Measurements from ENCODE around the gene AKIP1.
A peak's percentile ranks its signal among the peaks of the same experiment; 100 is the strongest.
"Not testable (repeated sequence)": the region's sequence is repeated elsewhere in the genome, so short reads cannot be mapped to it uniquely, and the experiment has no call there.

AKIP1 gene

GRCh38 chr11:8878771-8879170 lies 32.2 kb upstream of the AKIP1 start:
- Histone ChIP-seq H3K4me3 (ENCODE audit: low read depth in 1 of 5, low read length in 5 of 5) (no peak overlapping the region), H3K27me3 (ENCODE audit: control insufficient read depth in 5 of 5, insufficient read depth in 4 of 5, low read length in 5 of 5) (no peaks in the 10 kb centered on the region), H3K9ac (ENCODE audit: low read length in 5 of 5) (no peak overlapping the region), H3K27ac (ENCODE audit: low read depth, low read length) (no peak overlapping the region), H3K36me3 (ENCODE audit: control insufficient read depth in 5 of 5, insufficient read depth in 5 of 5, low read length in 5 of 5) (no peaks in the 10 kb centered on the region), H3K9me3 (ENCODE audit: control insufficient read depth in 5 of 5, low read length in 5 of 5) (no peaks in the 10 kb centered on the region), H3K4me1 (ENCODE audit: control insufficient read depth in 5 of 5, insufficient read depth in 5 of 5, low read length in 5 of 5) (peaks cover 0 to 4% (median 0%) of the 10 kb centered on the region in 5 donors)

- H3K4me3 ChIP-seq (ENCODE audit: low read depth in 1 of 5, low read length in 5 of 5) = not testable (repeated sequence)
Measured at GRCh38 chr11:8881585-8881984, 29.4 kb upstream of the AKIP1 start.

GRCh38 chr11:8886322-8886721 lies 24.7 kb upstream of the AKIP1 start:
- no peak overlapping the region for H3K9ac ChIP-seq (ENCODE audit: low read length in 5 of 5)
- no peaks in the 10 kb centered on the region for H3K4me1 ChIP-seq (ENCODE audit: control insufficient read depth in 5 of 5, insufficient read depth in 5 of 5, low read length in 5 of 5)
- no peaks in the 10 kb centered on the region for H3K36me3 ChIP-seq (ENCODE audit: control insufficient read depth in 5 of 5, insufficient read depth in 5 of 5, low read length in 5 of 5)
- H3K27me3 ChIP-seq (ENCODE audit: control insufficient read depth in 5 of 5, insufficient read depth in 4 of 5, low read length in 5 of 5) = no peaks in the 10 kb centered on the region
- H3K9me3 ChIP-seq (ENCODE audit: control insufficient read depth in 5 of 5, low read length in 5 of 5) = no peaks in the 10 kb centered on the region
- no peak overlapping the region for H3K4me3 ChIP-seq (ENCODE audit: low read depth in 1 of 5, low read length in 5 of 5)
- no peak overlapping the region for H3K27ac ChIP-seq (ENCODE audit: low read depth, low read length)

More at GRCh38 chr11:8881585-8881984, 29.4 kb upstream of the AKIP1 start:
- not testable (repeated sequence) for H3K27me3 ChIP-seq (ENCODE audit: control insufficient read depth in 5 of 5, insufficient read depth in 4 of 5, low read length in 5 of 5); H3K4me1 ChIP-seq (ENCODE audit: control insufficient read depth in 5 of 5, insufficient read depth in 5 of 5, low read length in 5 of 5); H3K9me3 ChIP-seq (ENCODE audit: control insufficient read depth in 5 of 5, low read length in 5 of 5); H3K36me3 ChIP-seq (ENCODE audit: control insufficient read depth in 5 of 5, insufficient read depth in 5 of 5, low read length in 5 of 5); H3K9ac ChIP-seq (ENCODE audit: low read length in 5 of 5); H3K27ac ChIP-seq (ENCODE audit: low read depth, low read length)

GRCh38 chr11:8891185-8891584 lies 19.8 kb upstream of the AKIP1 start:
- not testable (repeated sequence) for H3K4me1 ChIP-seq (ENCODE audit: control insufficient read depth in 5 of 5, insufficient read depth in 5 of 5, low read length in 5 of 5); H3K4me3 ChIP-seq (ENCODE audit: low read depth in 1 of 5, low read length in 5 of 5); H3K27ac ChIP-seq (ENCODE audit: low read depth, low read length); H3K27me3 ChIP-seq (ENCODE audit: control insufficient read depth in 5 of 5, insufficient read depth in 4 of 5, low read length in 5 of 5); H3K36me3 ChIP-seq (ENCODE audit: control insufficient read depth in 5 of 5, insufficient read depth in 5 of 5, low read length in 5 of 5); H3K9ac ChIP-seq (ENCODE audit: low read length in 5 of 5); H3K9me3 ChIP-seq (ENCODE audit: control insufficient read depth in 5 of 5, low read length in 5 of 5)

GRCh38 chr11:8899119-8899753 lies 11.8 kb upstream of the AKIP1 start:
- Histone ChIP-seq H3K4me1 (ENCODE audit: control insufficient read depth in 5 of 5, insufficient read depth in 5 of 5, low read length in 5 of 5) (no peaks in the 10 kb centered on the region), H3K9me3 (ENCODE audit: control insufficient read depth in 5 of 5, low read length in 5 of 5) (peaks cover 0 to 16% (median 7%) of the 10 kb centered on the region in 5 donors), H3K36me3 (ENCODE audit: control insufficient read depth in 5 of 5, insufficient read depth in 5 of 5, low read length in 5 of 5) (no peaks in the 10 kb centered on the region), H3K27ac (ENCODE audit: low read depth, low read length) (no peak overlapping the region), H3K9ac (ENCODE audit: low read length in 5 of 5) (no peak overlapping the region), H3K27me3 (ENCODE audit: control insufficient read depth in 5 of 5, insufficient read depth in 4 of 5, low read length in 5 of 5) (no peaks in the 10 kb centered on the region), H3K4me3 (ENCODE audit: low read depth in 1 of 5, low read length in 5 of 5) (no peak overlapping the region)

- Histone ChIP-seq H3K27ac (ENCODE audit: low read depth, low read length) (no peak overlapping the region), H3K36me3 (ENCODE audit: control insufficient read depth in 5 of 5, insufficient read depth in 5 of 5, low read length in 5 of 5) (no peaks in the 10 kb centered on the region), H3K4me1 (ENCODE audit: control insufficient read depth in 5 of 5, insufficient read depth in 5 of 5, low read length in 5 of 5) (peaks cover 3 to 11% (median 9%) of the 10 kb centered on the region in 5 donors), H3K9ac (ENCODE audit: low read length in 5 of 5) (no peak overlapping the region), H3K27me3 (ENCODE audit: control insufficient read depth in 5 of 5, insufficient read depth in 4 of 5, low read length in 5 of 5) (no peaks in the 10 kb centered on the region), H3K4me3 (ENCODE audit: low read depth in 1 of 5, low read length in 5 of 5) (no peak overlapping the region), H3K9me3 (ENCODE audit: control insufficient read depth in 5 of 5, low read length in 5 of 5) (no peaks in the 10 kb centered on the region)
Measured at GRCh38 chr11:8905528-8906165, 5.3 kb upstream of the AKIP1 start.

GRCh38 chr11:8907116-8907515 lies 3.9 kb upstream of the AKIP1 start:
- H3K36me3 ChIP-seq (ENCODE audit: control insufficient read depth in 5 of 5, insufficient read depth in 5 of 5, low read length in 5 of 5) = no peaks in the 10 kb centered on the region
- no peaks in the 10 kb centered on the region for H3K27me3 ChIP-seq (ENCODE audit: control insufficient read depth in 5 of 5, insufficient read depth in 4 of 5, low read length in 5 of 5)
- H3K27ac ChIP-seq (ENCODE audit: low read depth, low read length) = no peak overlapping the region
- no peak overlapping the region for H3K4me3 ChIP-seq (ENCODE audit: low read depth in 1 of 5, low read length in 5 of 5)
- H3K4me1 ChIP-seq (ENCODE audit: control insufficient read depth in 5 of 5, insufficient read depth in 5 of 5, low read length in 5 of 5) = peaks cover 3 to 22% (median 15%) of the 10 kb centered on the region in 5 donors
- peak overlapping the region in 1 of 5 donors; percentile 11 for H3K9ac ChIP-seq (ENCODE audit: low read length in 5 of 5)
- H3K9me3 ChIP-seq (ENCODE audit: control insufficient read depth in 5 of 5, low read length in 5 of 5) = no peaks in the 10 kb centered on the region

- Histone ChIP-seq H3K4me3 (ENCODE audit: low read depth in 1 of 5, low read length in 5 of 5) (no peak overlapping the region), H3K27ac (ENCODE audit: low read depth, low read length) (no peak overlapping the region), H3K27me3 (ENCODE audit: control insufficient read depth in 5 of 5, insufficient read depth in 4 of 5, low read length in 5 of 5) (no peaks in the 10 kb centered on the region), H3K36me3 (ENCODE audit: control insufficient read depth in 5 of 5, insufficient read depth in 5 of 5, low read length in 5 of 5) (no peaks in the 10 kb centered on the region), H3K9me3 (ENCODE audit: control insufficient read depth in 5 of 5, low read length in 5 of 5) (no peaks in the 10 kb centered on the region), H3K9ac (ENCODE audit: low read length in 5 of 5) (no peak overlapping the region), H3K4me1 (ENCODE audit: control insufficient read depth in 5 of 5, insufficient read depth in 5 of 5, low read length in 5 of 5) (peaks cover 3 to 27% (median 18%) of the 10 kb centered on the region in 5 donors)
Measured at GRCh38 chr11:8908099-8908498, 2.9 kb upstream of the AKIP1 start.

GRCh38 chr11:8910649-8911026 lies 351 bp upstream of the AKIP1 start:
- Histone ChIP-seq H3K36me3 (ENCODE audit: control insufficient read depth in 5 of 5, insufficient read depth in 5 of 5, low read length in 5 of 5) (no peaks in the 10 kb centered on the region), H3K4me1 (ENCODE audit: control insufficient read depth in 5 of 5, insufficient read depth in 5 of 5, low read length in 5 of 5) (peaks cover 3 to 43% (median 33%) of the 10 kb centered on the region in 5 donors), H3K4me3 (ENCODE audit: low read depth in 1 of 5, low read length in 5 of 5) (peak overlapping the region; percentile 69 to 95 (median 78)), H3K9ac (ENCODE audit: low read length in 5 of 5) (peak overlapping the region in 3 of 5 donors; percentile 48 to 74 (median 73)), H3K9me3 (ENCODE audit: control insufficient read depth in 5 of 5, low read length in 5 of 5) (no peaks in the 10 kb centered on the region), H3K27me3 (ENCODE audit: control insufficient read depth in 5 of 5, insufficient read depth in 4 of 5, low read length in 5 of 5) (no peaks in the 10 kb centered on the region), H3K27ac (ENCODE audit: low read depth, low read length) (no peak overlapping the region)

- H3K9me3 ChIP-seq (ENCODE audit: control insufficient read depth in 5 of 5, low read length in 5 of 5) = no peaks in the 10 kb centered on the region
- H3K9ac ChIP-seq (ENCODE audit: low read length in 5 of 5) = peak overlapping the region in 3 of 5 donors; percentile 11 to 57 (median 23)
- H3K4me3 ChIP-seq (ENCODE audit: low read depth in 1 of 5, low read length in 5 of 5) = peak overlapping the region in 3 of 5 donors; percentile 17 to 32 (median 31)
- H3K27me3 ChIP-seq (ENCODE audit: control insufficient read depth in 5 of 5, insufficient read depth in 4 of 5, low read length in 5 of 5) = no peaks in the 10 kb centered on the region
- H3K27ac ChIP-seq (ENCODE audit: low read depth, low read length) = no peak overlapping the region
- peaks cover 5 to 43% (median 33%) of the 10 kb centered on the region in 5 donors for H3K4me1 ChIP-seq (ENCODE audit: control insufficient read depth in 5 of 5, insufficient read depth in 5 of 5, low read length in 5 of 5)
- H3K36me3 ChIP-seq (ENCODE audit: control insufficient read depth in 5 of 5, insufficient read depth in 5 of 5, low read length in 5 of 5) = peaks cover 13 to 31% (median 21%) of the 10 kb centered on the region in 5 donors
Measured at GRCh38 chr11:8913961-8914660, 3.1 kb downstream of the AKIP1 start.

Data from subcutaneous abdominal adipose tissue (tissue), 5 donors.